Measurements from ENCODE around the gene ZFP64. TPM values are rescaled to one million over a fixed set of nuclear protein-coding genes. Genes with fewer than 3 reads are reported as not detected.

The ZFP64 gene
- total and polyA plus RNA-seq, 10 donors = 3.2 to 16.5 (median 11.2) TPM

- Histone ChIP-seq H3K4me1 (no peaks in the 10 kb centered on the region), H3K4me3 (no peak overlapping the region), H3K36me3 (no peaks in the 10 kb centered on the region), H3K27me3 (replicated peaks in 1 of 7) (no peaks in the 10 kb centered on the region), H3K9me3 (peaks cover 0 to 3% (median 0%) of the 10 kb centered on the region in 8 donors), H3K27ac (no peak overlapping the region)
- TF ChIP-seq, protein P1, sequence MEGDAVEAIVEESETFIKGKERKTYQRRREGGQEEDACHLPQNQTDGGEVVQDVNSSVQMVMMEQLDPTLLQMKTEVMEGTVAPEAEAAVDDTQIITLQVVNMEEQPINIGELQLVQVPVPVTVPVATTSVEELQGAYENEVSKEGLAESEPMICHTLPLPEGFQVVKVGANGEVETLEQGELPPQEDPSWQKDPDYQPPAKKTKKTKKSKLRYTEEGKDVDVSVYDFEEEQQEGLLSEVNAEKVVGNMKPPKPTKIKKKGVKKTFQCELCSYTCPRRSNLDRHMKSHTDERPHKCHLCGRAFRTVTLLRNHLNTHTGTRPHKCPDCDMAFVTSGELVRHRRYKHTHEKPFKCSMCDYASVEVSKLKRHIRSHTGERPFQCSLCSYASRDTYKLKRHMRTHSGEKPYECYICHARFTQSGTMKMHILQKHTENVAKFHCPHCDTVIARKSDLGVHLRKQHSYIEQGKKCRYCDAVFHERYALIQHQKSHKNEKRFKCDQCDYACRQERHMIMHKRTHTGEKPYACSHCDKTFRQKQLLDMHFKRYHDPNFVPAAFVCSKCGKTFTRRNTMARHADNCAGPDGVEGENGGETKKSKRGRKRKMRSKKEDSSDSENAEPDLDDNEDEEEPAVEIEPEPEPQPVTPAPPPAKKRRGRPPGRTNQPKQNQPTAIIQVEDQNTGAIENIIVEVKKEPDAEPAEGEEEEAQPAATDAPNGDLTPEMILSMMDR (IDR thresholded peaks at IDR 0.05 in 8 of 11, conservative IDR thresholded peaks at IDR 0.05 in 3 of 11) = no peak
- TF ChIP-seq POLR2AphosphoS5 (IDR thresholded peaks at IDR 0.05) (no peak), POLR2A (IDR thresholded peaks at IDR 0.05) (no peak)
- no peak for DNase-seq
- intact Hi-C loops (cut with DNase I; ENCODE audit: low total_unique reads) = no loop called here
Measured at GRCh38 chr20:52145587-52145986, 46.0 kb downstream of the ZFP64 start.

GRCh38 chr20:52143277-52143676 is 48.3 kb downstream of the ZFP64 start:
- Histone ChIP-seq H3K4me3 (no peak overlapping the region), H3K27ac (no peak overlapping the region), H3K27me3 (replicated peaks in 1 of 7) (no peaks in the 10 kb centered on the region), H3K9me3 (peaks cover 0 to 3% (median 0%) of the 10 kb centered on the region in 8 donors), H3K36me3 (no peaks in the 10 kb centered on the region), H3K4me1 (no peaks in the 10 kb centered on the region)
- WGBS, 5 donors = 72 to 85% (median 80%) methylated on average over 2 of the region's 2 CpGs; no CpG with 5 or more reads in 1 of the 5 donors
- no peak for TF ChIP-seq POLR2AphosphoS5 (IDR thresholded peaks at IDR 0.05)
- TF ChIP-seq POLR2A (IDR thresholded peaks at IDR 0.05) = no peak
- TF ChIP-seq, protein P1 (IDR thresholded peaks at IDR 0.05 in 8 of 11, conservative IDR thresholded peaks at IDR 0.05 in 3 of 11) = no peak
- intact Hi-C loops (cut with DNase I; ENCODE audit: low total_unique reads) = no loop called here
- no peak for DNase-seq

GRCh38 chr20:52142757-52143156 is 48.8 kb downstream of the ZFP64 start:
- H3K9me3 ChIP-seq = peaks cover 0 to 3% (median 0%) of the 10 kb centered on the region in 8 donors
- no peak overlapping the region for H3K4me3 ChIP-seq
- no peaks in the 10 kb centered on the region for H3K4me1 ChIP-seq
- no peak overlapping the region for H3K27ac ChIP-seq
- no peaks in the 10 kb centered on the region for H3K36me3 ChIP-seq
- TF ChIP-seq POLR2A (IDR thresholded peaks at IDR 0.05) = no peak
- no peak for TF ChIP-seq POLR2AphosphoS5 (IDR thresholded peaks at IDR 0.05)
- TF ChIP-seq, protein P1 (IDR thresholded peaks at IDR 0.05 in 8 of 11, conservative IDR thresholded peaks at IDR 0.05 in 3 of 11) = no peak
- DNase-seq = no peak
- WGBS, 5 donors = 25 to 73% (median 66%) methylated on average over 1 to 2 of the region's 2 CpGs; no CpG with 5 or more reads in 1 of the 5 donors
- no peaks in the 10 kb centered on the region for H3K27me3 ChIP-seq (replicated peaks in 1 of 7)
- intact Hi-C loops (cut with DNase I; ENCODE audit: low total_unique reads) = no loop called here

DNA sequence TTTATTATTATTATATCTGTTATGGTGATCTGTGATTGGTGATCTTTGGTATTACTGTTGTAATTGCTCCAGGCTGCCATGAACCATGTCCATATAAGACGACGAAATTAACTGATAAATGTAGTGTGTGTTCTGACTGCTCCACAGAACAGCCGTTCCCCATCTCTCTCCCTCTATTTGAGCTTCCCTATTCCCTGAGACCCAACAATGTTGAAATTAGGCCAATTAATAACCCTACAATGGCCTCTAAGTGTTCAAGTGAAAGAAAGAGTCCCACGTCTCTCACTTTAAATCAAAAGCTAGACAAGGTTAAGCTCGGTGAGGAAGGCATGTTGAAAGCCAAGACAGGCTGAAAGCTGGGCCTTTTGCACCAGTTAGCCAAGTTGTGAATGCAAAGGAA is 51.6 kb downstream of the ZFP64 start:
- no peaks in the 10 kb centered on the region for H3K36me3 ChIP-seq
- no peak for TF ChIP-seq POLR2A (IDR thresholded peaks at IDR 0.05)
- TF ChIP-seq, protein P1 (IDR thresholded peaks at IDR 0.05 in 8 of 11, conservative IDR thresholded peaks at IDR 0.05 in 3 of 11) = no peak
- no peak for TF ChIP-seq POLR2AphosphoS5 (IDR thresholded peaks at IDR 0.05)
- WGBS, 5 donors = 92 to 98% (median 95%) methylated on average over 5 of the region's 5 CpGs
- no peaks in the 10 kb centered on the region for H3K27me3 ChIP-seq (replicated peaks in 1 of 7)
- peaks cover 0 to 3% (median 0%) of the 10 kb centered on the region in 8 donors for H3K9me3 ChIP-seq
- H3K4me1 ChIP-seq = no peaks in the 10 kb centered on the region
- H3K4me3 ChIP-seq = no peak overlapping the region
- DNase-seq = no peak
- intact Hi-C loops (cut with DNase I; ENCODE audit: low total_unique reads) = no loop called here
- H3K27ac ChIP-seq = no peak overlapping the region
